HG02852 (cell line): ENCODE results near the gene GPR42.

ENCODE experiments used
- ATAC-seq: cut with Tn5 transposase; IDR thresholded peaks from one replicate; pipeline ENCODE4 v1.9.1; 2021; ENCODE audit warnings: mild to moderate bottlenecking, moderate library complexity; ENCODE audit not compliant: unreplicated experiment

GPR42 gene

GRCh38 chr19:35417713-35418534, 47.1 kb downstream of the GPR42 start:
- no peak for ATAC-seq

GRCh38 chr19:35419046-35419445, 48.2 kb downstream of the GPR42 start:
- ATAC-seq: no peak

- ATAC-seq: no peak
Measured at GRCh38 chr19:35419805-35420204, 48.9 kb downstream of the GPR42 start.

GRCh38 chr19:35421362-35421761, 50.5 kb downstream of the GPR42 start:
- no peak for ATAC-seq
